GM10266 (cell line): ENCODE measurements around the gene UBE2G1.

Experiments used
- DNase-seq: peaks from one replicate; pipeline ENCODE4 v3.0.0; 2012; ENCODE audit errors: extremely low spot score
- TF ChIP-seq, protein P1 (sequence below): IDR thresholded peaks from 2 replicates; pipeline ENCODE4 v1.5.1; 2012; ENCODE audit warnings: mild to moderate bottlenecking, low read depth; ENCODE audit not compliant: control insufficient read depth, insufficient read depth; ENCODE audit errors: missing control alignments

The UBE2G1 gene

DNA sequence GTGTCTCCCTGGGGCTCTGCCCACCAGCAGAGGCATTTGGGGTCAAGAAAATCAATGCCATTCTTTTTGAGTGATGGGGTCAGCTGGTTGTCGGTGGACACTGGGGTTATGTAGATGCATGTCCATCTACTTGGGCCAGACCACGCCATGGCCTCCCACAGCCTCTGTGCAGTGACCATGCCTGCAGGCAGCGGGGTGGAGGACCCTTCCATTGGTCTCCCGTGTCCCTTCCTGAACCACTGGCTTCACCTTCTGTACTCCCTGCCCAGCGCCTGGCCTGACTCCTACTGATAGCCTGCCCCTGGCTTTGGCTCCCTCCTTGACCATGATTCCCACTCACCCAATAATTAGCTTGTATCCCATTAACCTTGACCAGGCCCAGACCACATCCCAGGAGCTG lies 39.2 kb upstream of the UBE2G1 start:
- no peak for DNase-seq
- TF ChIP-seq, protein P1, sequence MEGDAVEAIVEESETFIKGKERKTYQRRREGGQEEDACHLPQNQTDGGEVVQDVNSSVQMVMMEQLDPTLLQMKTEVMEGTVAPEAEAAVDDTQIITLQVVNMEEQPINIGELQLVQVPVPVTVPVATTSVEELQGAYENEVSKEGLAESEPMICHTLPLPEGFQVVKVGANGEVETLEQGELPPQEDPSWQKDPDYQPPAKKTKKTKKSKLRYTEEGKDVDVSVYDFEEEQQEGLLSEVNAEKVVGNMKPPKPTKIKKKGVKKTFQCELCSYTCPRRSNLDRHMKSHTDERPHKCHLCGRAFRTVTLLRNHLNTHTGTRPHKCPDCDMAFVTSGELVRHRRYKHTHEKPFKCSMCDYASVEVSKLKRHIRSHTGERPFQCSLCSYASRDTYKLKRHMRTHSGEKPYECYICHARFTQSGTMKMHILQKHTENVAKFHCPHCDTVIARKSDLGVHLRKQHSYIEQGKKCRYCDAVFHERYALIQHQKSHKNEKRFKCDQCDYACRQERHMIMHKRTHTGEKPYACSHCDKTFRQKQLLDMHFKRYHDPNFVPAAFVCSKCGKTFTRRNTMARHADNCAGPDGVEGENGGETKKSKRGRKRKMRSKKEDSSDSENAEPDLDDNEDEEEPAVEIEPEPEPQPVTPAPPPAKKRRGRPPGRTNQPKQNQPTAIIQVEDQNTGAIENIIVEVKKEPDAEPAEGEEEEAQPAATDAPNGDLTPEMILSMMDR = no peak

DNA sequence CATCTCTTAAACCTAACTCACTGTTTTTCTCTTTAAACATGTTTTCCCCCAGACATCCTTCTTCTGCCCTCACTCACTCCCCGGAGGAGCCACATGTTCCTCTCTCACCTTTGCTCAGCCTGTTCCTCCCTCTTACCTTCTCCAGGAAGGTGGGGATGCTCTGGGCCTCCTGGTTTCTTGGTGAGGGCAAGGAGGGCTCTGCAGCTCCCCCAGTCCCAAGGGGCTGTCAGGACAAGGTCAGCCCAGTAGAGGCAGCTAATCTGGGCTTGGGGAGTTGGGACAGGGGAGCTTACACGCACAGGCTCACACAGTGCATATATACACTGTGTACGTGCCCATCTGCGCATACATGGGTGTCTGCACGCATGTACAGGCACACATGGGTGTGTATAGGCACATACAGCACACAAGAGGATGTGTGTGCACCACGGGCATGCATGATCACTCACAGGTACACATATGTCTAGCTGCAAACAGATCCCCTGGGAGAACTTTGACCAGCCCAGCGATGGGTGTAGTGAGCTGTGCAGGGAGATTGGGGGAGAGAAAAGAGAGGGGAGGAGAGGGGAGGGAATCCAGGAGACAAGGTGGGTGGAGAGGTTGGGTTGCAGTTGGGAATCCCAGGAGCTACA lies 38.7 kb upstream of the UBE2G1 start:
- DNase-seq = no peak
- TF ChIP-seq, protein P1 = no peak

DNA sequence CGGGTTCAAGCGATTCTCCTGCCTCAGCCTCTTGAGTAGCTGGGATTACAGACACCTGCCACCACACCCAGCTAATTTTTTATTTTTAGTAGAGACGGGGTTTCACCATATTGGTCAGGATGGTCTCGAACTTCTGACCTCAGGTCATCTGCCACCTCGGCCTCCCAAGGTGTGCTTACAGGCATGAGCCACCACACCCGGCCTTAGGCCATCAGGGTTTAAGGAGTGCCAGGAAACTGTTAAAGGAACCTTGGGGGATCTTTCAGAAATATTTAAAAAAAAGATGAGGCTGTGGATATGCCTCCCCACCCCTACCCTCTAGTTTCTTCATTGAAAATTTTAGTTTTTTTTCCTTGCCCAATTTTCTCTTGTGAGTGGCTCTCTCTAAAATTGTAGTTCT lies 31.4 kb upstream of the UBE2G1 start:
- DNase-seq = no peak

DNA sequence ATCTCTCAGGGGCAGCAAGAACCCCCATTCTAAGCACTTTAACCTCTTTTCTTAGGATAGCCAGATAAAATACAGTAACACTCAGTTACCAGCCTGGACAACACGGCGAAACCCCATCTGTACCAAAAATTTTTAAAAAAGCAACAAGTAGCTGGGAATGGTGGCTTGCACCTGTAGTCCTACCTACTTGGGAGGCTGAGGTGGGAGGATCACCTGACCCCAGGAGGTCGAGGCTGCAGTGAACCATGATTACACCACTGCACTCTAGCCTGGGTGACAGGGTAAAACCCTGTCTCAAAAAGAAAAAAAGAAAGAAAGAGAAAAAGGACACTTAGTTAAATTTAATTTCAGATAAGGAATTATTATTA lies 28.6 kb upstream of the UBE2G1 start:
- DNase-seq = no peak
- TF ChIP-seq, protein P1 = no peak

More for the DNA sequence above, 31.4 kb upstream of the UBE2G1 start:
- TF ChIP-seq, protein P1 = no peak

DNA sequence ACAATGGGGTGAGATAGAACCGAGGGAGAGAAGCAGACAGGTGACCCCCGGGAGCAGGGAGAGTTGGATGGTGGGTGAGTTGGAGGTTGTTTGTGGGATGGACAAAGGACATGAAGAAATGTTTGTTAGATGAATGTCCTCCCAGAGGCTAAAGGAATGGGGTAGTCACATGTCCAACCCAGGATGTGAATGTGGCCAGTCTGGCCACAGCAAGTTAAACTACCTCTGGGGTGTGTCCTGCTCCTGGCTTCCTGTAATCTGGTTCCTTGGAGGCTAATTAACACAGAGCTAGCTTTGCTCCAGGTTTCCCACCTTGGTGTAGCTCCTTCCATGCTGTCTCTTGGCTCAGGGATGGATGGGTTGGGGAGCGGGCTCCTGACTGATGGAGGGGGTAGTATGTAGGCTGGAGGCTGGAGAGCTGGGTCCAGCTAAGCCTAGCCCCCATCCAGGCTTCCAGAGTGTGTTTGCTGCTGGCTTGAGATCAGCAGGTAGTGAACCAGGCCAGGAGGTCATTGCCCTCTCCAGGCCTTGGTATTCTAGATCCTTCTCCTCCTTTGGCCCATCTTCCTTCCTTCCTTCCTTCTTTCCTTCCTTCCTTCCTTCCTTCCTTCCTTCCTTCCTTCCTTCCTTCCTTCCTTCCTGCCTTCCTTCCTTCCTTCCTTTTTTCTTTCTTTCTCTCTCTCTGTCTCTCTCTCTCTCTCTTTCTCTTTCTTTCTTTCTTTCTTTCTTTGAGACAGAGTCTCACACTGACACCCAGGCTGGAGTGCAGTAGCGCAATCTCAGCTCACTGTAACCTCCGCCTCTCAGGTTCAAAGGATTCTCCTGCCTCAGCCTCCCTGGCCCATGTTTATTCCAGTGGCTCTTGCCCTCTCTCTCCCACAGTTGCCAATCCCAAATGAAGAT lies 28.0 kb upstream of the UBE2G1 start:
- TF ChIP-seq, protein P1 = no peak

DNA sequence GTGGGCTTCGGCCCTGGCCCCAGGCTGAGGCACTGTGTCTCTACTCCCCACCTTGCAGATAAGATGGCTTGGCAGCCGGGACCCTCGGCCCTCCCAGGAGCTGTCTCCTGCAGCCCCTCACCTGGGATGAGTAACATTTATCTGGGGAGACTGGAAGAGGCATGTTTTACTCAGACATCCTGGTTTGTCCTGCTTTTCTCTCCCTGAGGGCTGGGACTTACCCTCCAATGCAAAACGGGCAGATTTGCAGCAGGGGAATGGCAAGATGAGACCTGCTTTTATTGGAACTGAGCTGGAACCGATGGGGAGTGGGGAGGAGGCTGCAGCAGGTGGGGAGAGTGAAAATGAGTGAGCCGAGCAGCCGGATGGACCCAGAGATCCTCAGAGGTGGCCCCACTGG lies 27.3 kb upstream of the UBE2G1 start:
- TF ChIP-seq, protein P1 = no peak
- no peak for DNase-seq

More for the DNA sequence above, 28.0 kb upstream of the UBE2G1 start:
- DNase-seq = no peak

DNA sequence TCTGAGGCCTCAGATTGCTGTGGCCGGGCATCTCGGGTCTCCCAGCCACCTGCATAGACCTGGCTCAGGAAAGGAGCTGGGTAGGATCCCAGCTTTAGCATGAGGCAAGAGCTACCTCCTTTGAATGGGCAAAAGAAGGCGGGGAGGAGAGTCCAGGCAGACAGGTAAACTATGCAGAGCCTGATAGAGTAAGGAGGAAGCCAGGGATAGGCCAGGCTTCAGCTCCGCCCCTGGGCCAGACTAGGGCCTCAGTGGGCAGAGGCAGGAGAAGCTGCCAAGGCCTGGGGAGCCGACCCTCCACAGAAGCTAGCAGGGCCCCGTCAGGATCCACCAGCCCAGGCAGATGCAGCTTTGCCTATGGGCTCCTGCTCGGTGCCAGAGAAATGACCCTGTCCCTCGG lies 22.6 kb upstream of the UBE2G1 start:
- TF ChIP-seq, protein P1 = no peak
- DNase-seq = no peak
